Measurements from ENCODE around the gene HSPB6. TPM values are rescaled to one million over a fixed set of nuclear protein-coding genes. Genes with fewer than 3 reads are reported as not detected.

HSPB6 gene
- polyA plus RNA-seq, 1 of the 3 experiments (the other 2 are of a cell fraction): 0.43 TPM

DNA sequence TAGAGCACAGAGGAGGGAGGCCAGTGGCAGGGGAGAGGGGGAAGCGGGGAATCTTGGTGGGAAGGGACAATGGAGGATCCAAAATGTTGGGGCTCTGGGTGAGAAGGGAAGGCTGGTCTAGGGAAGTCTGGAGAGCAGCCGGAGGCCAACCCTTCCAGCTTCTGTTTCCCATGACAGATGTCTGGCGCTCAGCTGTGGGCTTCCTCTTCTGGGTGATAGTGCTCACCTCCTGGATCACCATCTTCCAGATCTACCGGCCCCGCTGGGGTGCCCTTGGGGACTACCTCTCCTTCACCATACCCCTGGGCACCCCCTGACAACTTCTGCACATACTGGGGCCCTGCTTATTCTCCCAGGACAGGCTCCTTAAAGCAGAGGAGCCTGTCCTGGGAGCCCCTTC lies 10.3 kb downstream of the HSPB6 start (continued):
- TF ChIP-seq, protein P1, sequence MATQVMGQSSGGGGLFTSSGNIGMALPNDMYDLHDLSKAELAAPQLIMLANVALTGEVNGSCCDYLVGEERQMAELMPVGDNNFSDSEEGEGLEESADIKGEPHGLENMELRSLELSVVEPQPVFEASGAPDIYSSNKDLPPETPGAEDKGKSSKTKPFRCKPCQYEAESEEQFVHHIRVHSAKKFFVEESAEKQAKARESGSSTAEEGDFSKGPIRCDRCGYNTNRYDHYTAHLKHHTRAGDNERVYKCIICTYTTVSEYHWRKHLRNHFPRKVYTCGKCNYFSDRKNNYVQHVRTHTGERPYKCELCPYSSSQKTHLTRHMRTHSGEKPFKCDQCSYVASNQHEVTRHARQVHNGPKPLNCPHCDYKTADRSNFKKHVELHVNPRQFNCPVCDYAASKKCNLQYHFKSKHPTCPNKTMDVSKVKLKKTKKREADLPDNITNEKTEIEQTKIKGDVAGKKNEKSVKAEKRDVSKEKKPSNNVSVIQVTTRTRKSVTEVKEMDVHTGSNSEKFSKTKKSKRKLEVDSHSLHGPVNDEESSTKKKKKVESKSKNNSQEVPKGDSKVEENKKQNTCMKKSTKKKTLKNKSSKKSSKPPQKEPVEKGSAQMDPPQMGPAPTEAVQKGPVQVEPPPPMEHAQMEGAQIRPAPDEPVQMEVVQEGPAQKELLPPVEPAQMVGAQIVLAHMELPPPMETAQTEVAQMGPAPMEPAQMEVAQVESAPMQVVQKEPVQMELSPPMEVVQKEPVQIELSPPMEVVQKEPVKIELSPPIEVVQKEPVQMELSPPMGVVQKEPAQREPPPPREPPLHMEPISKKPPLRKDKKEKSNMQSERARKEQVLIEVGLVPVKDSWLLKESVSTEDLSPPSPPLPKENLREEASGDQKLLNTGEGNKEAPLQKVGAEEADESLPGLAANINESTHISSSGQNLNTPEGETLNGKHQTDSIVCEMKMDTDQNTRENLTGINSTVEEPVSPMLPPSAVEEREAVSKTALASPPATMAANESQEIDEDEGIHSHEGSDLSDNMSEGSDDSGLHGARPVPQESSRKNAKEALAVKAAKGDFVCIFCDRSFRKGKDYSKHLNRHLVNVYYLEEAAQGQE (IDR thresholded peaks at IDR 0.05; ENCODE audit: low read depth, low read length): no peak
- TF ChIP-seq FOXM1 (IDR thresholded peaks at IDR 0.05; ENCODE audit: low read depth) (no peak), POLR2AphosphoS5 (IDR thresholded peaks at IDR 0.05; ENCODE audit: low read depth, low read length) (no peak), MEF2A (IDR thresholded peaks at IDR 0.05; ENCODE audit: borderline replicate concordance, low read depth) (no peak), RCOR1 (IDR thresholded peaks at IDR 0.05; ENCODE audit: low read length) (no peak)

DNA sequence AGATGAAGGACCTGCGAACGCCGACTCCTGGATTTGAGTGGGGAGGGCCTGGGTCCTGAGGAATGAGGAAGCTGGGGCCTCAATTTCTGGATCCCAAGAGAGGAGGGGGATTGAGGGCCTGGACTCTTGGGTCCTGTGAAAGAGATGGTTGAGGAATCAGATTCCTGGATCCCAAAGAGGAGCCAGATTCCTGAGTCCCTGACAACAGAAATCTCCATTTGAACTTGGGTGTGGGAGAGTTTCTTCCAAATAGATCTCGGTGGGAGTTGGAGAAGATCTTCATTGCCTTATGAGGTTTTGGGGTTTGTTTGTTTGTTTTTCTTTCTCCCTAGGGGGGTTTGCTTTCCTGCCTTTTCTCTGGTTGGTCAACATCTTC lies 10.8 kb downstream of the HSPB6 start:
- Histone ChIP-seq H3K4me3 (ENCODE audit: low read depth in 2 of 2, low read length in 1 of 2) (peak overlapping the region; percentile 83 to 95), H3K9ac (peak overlapping the region; percentile 85), H3F3A (replicated peaks; ENCODE audit: insufficient read depth) (peaks cover 14% of the 10 kb centered on the region), H3K9me2 (no peaks in the 10 kb centered on the region), H3K79me2 (ENCODE audit: insufficient read depth) (peaks cover 47% of the 10 kb centered on the region), H3K4me1 (ENCODE audit: control insufficient read depth in 1 of 2, insufficient read depth in 2 of 2, low read depth in 1 of 2, low read length in 1 of 2) (peaks cover 13 to 24% of the 10 kb centered on the region in 2 experiments; a peak in 3 of 4 replicates), H2AFZ (ENCODE audit: low read depth) (peak overlapping the region; percentile 71; the same call in 1 of the 2 replicates), H3K4me2 (peak overlapping the region; percentile 90), H3K27me3 (ENCODE audit: insufficient read depth) (no peaks in the 10 kb centered on the region), H3K9me3 (no peaks in the 10 kb centered on the region), H3K27ac (ENCODE audit: low read depth in 2 of 2, low read length in 1 of 2) (peak overlapping the region; percentile 69 to 98; a peak in 2 of 4 replicates), H4K20me1 (ENCODE audit: insufficient read depth) (no peaks in the 10 kb centered on the region), H3K36me3 (replicated peaks in 1 of 2; ENCODE audit: control insufficient read depth in 1 of 2, insufficient read depth in 2 of 2, low read length in 1 of 2) (peaks cover 3 to 12% of the 10 kb centered on the region in 2 experiments)
- CTCF ChIA-PET: interaction anchor here (1.2 to 1.9 kb wide), 2 partner anchors 11 to 53 kb away, joined by 4 to 5 read pairs; partner anchors contain the start of gene HSPB6
- DNase-seq: no peak
- POLR2A ChIA-PET: interaction anchor here (0.8 to 1.0 kb wide), 2 partner anchors 19 to 185 kb away, joined by 3 read pairs; no protein-coding TSS in a partner anchor
- WGBS (ENCODE audit: low lambda C conversion rate): 13% methylated on average over 4 of the region's 4 CpGs
- TF ChIP-seq, protein P2, sequence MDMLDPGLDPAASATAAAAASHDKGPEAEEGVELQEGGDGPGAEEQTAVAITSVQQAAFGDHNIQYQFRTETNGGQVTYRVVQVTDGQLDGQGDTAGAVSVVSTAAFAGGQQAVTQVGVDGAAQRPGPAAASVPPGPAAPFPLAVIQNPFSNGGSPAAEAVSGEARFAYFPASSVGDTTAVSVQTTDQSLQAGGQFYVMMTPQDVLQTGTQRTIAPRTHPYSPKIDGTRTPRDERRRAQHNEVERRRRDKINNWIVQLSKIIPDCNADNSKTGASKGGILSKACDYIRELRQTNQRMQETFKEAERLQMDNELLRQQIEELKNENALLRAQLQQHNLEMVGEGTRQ (IDR thresholded peaks at IDR 0.05; ENCODE audit: borderline replicate concordance, low read depth, low read length): no peak
- no peak for TF ChIP-seq JUND (IDR thresholded peaks at IDR 0.05)
- no peak for TF ChIP-seq SMC3 (IDR thresholded peaks at IDR 0.05; ENCODE audit: low read depth, low read length)
- TF ChIP-seq RXRA (IDR thresholded peaks at IDR 0.05; ENCODE audit: borderline replicate concordance, low read depth): no peak
- TF ChIP-seq FOXM1 (IDR thresholded peaks at IDR 0.05; ENCODE audit: low read depth): no peak
- TF ChIP-seq NFIC (IDR thresholded peaks at IDR 0.05; ENCODE audit: borderline replicate concordance): no peak
- no peak for TF ChIP-seq TAF1 (IDR thresholded peaks at IDR 0.05; ENCODE audit: borderline replicate concordance, low read depth, low read length)
- no peak for TF ChIP-seq EZH2phosphoT487 (IDR thresholded peaks at IDR 0.05; ENCODE audit: borderline replicate concordance, low read depth)
- TF ChIP-seq, protein P3, sequence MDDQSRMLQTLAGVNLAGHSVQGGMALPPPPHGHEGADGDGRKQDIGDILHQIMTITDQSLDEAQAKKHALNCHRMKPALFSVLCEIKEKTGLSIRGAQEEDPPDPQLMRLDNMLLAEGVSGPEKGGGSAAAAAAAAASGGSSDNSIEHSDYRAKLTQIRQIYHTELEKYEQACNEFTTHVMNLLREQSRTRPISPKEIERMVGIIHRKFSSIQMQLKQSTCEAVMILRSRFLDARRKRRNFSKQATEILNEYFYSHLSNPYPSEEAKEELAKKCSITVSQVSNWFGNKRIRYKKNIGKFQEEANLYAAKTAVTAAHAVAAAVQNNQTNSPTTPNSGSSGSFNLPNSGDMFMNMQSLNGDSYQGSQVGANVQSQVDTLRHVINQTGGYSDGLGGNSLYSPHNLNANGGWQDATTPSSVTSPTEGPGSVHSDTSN (IDR thresholded peaks at IDR 0.05): no peak
- no peak for TF ChIP-seq RCOR1 (IDR thresholded peaks at IDR 0.05; ENCODE audit: low read length)
- TF ChIP-seq CHD2 (IDR thresholded peaks at IDR 0.05; ENCODE audit: low read length, partially characterized antibody): no peak
- no peak for TF ChIP-seq FOSL2 (IDR thresholded peaks at IDR 0.05; ENCODE audit: borderline replicate concordance, low read depth)
- no peak for TF ChIP-seq SIN3A (IDR thresholded peaks at IDR 0.05; ENCODE audit: borderline replicate concordance, low read depth, low read length)
- TF ChIP-seq, protein P4, sequence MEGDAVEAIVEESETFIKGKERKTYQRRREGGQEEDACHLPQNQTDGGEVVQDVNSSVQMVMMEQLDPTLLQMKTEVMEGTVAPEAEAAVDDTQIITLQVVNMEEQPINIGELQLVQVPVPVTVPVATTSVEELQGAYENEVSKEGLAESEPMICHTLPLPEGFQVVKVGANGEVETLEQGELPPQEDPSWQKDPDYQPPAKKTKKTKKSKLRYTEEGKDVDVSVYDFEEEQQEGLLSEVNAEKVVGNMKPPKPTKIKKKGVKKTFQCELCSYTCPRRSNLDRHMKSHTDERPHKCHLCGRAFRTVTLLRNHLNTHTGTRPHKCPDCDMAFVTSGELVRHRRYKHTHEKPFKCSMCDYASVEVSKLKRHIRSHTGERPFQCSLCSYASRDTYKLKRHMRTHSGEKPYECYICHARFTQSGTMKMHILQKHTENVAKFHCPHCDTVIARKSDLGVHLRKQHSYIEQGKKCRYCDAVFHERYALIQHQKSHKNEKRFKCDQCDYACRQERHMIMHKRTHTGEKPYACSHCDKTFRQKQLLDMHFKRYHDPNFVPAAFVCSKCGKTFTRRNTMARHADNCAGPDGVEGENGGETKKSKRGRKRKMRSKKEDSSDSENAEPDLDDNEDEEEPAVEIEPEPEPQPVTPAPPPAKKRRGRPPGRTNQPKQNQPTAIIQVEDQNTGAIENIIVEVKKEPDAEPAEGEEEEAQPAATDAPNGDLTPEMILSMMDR (IDR thresholded peaks at IDR 0.05): no peak
- TF ChIP-seq, protein P5, sequence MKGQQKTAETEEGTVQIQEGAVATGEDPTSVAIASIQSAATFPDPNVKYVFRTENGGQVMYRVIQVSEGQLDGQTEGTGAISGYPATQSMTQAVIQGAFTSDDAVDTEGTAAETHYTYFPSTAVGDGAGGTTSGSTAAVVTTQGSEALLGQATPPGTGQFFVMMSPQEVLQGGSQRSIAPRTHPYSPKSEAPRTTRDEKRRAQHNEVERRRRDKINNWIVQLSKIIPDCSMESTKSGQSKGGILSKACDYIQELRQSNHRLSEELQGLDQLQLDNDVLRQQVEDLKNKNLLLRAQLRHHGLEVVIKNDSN (IDR thresholded peaks at IDR 0.05; ENCODE audit: borderline replicate concordance, low read depth): no peak
- TF ChIP-seq, protein P1 (IDR thresholded peaks at IDR 0.05; ENCODE audit: low read depth, low read length): no peak
- no peak for TF ChIP-seq POLR2AphosphoS5 (IDR thresholded peaks at IDR 0.05; ENCODE audit: low read depth, low read length)

Measured in SK-N-SH (cell line).